Measurements from ENCODE around the gene WIPF1.

The WIPF1 gene

GRCh38 chr2:174606336-174606735 lies 8.7 kb upstream of the WIPF1 start:
- no peak for TF ChIP-seq EZH2 (IDR thresholded peaks at IDR 0.05; ENCODE audit: borderline replicate concordance, low read depth, low read length, severe bottlenecking)
- TF ChIP-seq CTCF (IDR thresholded peaks at IDR 0.05; ENCODE audit: borderline replicate concordance, extremely low read depth, low read length, poor library complexity, severe bottlenecking) = no peak
- no peak overlapping the region for H3K9ac ChIP-seq (ENCODE audit: low read depth, low read length)
- no peak overlapping the region for H3K4me3 ChIP-seq (ENCODE audit: low read depth in 1 of 2, low read length in 2 of 2)
- no peak overlapping the region for H2AFZ ChIP-seq (ENCODE audit: low read depth, low read length)
- no peaks in the 10 kb centered on the region for H4K20me1 ChIP-seq (ENCODE audit: insufficient read depth, low read length)
- ATAC-seq (ENCODE audit: insufficient read depth, low read depth) (no peak), DNase-seq (no peak)
- no peak overlapping the region for H3K4me2 ChIP-seq (ENCODE audit: insufficient read depth, low read length)
- peaks cover 5% of the 10 kb centered on the region; the same call in 1 of the 2 replicates for H3K4me1 ChIP-seq (ENCODE audit: insufficient read depth, low read length)
- H3K9me3 ChIP-seq (ENCODE audit: insufficient read depth, low read length, severe bottlenecking) = no peaks in the 10 kb centered on the region
- H3K27me3 ChIP-seq (ENCODE audit: insufficient read depth, low read length, poor library complexity) = no peaks in the 10 kb centered on the region
- H3K36me3 ChIP-seq (ENCODE audit: insufficient read depth, low read length) = peaks cover 27% of the 10 kb centered on the region
- peaks cover 94% of the 10 kb centered on the region for H3K79me2 ChIP-seq (ENCODE audit: insufficient read depth, low read length)
- H3K27ac ChIP-seq (ENCODE audit: low read length) = no peak overlapping the region

- H3K27ac ChIP-seq (ENCODE audit: low read length) = no peak overlapping the region
These were observed 8.1 kb upstream of the WIPF1 start for GRCh38 chr2:174605687-174606086.

GRCh38 chr2:174603280-174603679 lies 5.7 kb upstream of the WIPF1 start:
- Histone ChIP-seq H3K4me1 (ENCODE audit: insufficient read depth, low read length) (peaks cover 28% of the 10 kb centered on the region), H3K79me2 (ENCODE audit: insufficient read depth, low read length) (peaks cover 96% of the 10 kb centered on the region)
- peak; percentile 50 for DNase-seq

More at GRCh38 chr2:174605687-174606086, 8.1 kb upstream of the WIPF1 start:
- DNase-seq (no peak), ATAC-seq (ENCODE audit: insufficient read depth, low read depth) (peak; percentile 56; the same call in 1 of the 3 replicates)
- no peak overlapping the region for H3K4me2 ChIP-seq (ENCODE audit: insufficient read depth, low read length)
- no peak overlapping the region for H3K4me3 ChIP-seq (ENCODE audit: low read depth in 1 of 2, low read length in 2 of 2)
- no peak overlapping the region for H2AFZ ChIP-seq (ENCODE audit: low read depth, low read length)
- TF ChIP-seq CTCF (IDR thresholded peaks at IDR 0.05; ENCODE audit: borderline replicate concordance, extremely low read depth, low read length, poor library complexity, severe bottlenecking) (peak; percentile 57), EZH2 (IDR thresholded peaks at IDR 0.05; ENCODE audit: borderline replicate concordance, low read depth, low read length, severe bottlenecking) (no peak)
- H3K9me3 ChIP-seq (ENCODE audit: insufficient read depth, low read length, severe bottlenecking) = no peaks in the 10 kb centered on the region
- H4K20me1 ChIP-seq (ENCODE audit: insufficient read depth, low read length) = no peaks in the 10 kb centered on the region
- H3K27me3 ChIP-seq (ENCODE audit: insufficient read depth, low read length, poor library complexity) = no peaks in the 10 kb centered on the region
- peaks cover 24% of the 10 kb centered on the region for H3K36me3 ChIP-seq (ENCODE audit: insufficient read depth, low read length)
- H3K9ac ChIP-seq (ENCODE audit: low read depth, low read length) = no peak overlapping the region
- peaks cover 94% of the 10 kb centered on the region for H3K79me2 ChIP-seq (ENCODE audit: insufficient read depth, low read length)
- H3K4me1 ChIP-seq (ENCODE audit: insufficient read depth, low read length) = peaks cover 5% of the 10 kb centered on the region; the same call in 1 of the 2 replicates

More at GRCh38 chr2:174603280-174603679, 5.7 kb upstream of the WIPF1 start:
- Histone ChIP-seq H3K27me3 (ENCODE audit: insufficient read depth, low read length, poor library complexity) (no peaks in the 10 kb centered on the region), H3K4me2 (ENCODE audit: insufficient read depth, low read length) (no peak overlapping the region), H3K4me3 (ENCODE audit: low read depth in 1 of 2, low read length in 2 of 2) (no peak overlapping the region), H2AFZ (ENCODE audit: low read depth, low read length) (no peak overlapping the region), H3K27ac (ENCODE audit: low read length) (no peak overlapping the region; the same call in 1 of the 2 replicates), H3K9ac (ENCODE audit: low read depth, low read length) (no peak overlapping the region), H3K36me3 (ENCODE audit: insufficient read depth, low read length) (peaks cover 13% of the 10 kb centered on the region; the same call in 1 of the 2 replicates), H3K9me3 (ENCODE audit: insufficient read depth, low read length, severe bottlenecking) (no peaks in the 10 kb centered on the region), H4K20me1 (ENCODE audit: insufficient read depth, low read length) (no peaks in the 10 kb centered on the region)
- TF ChIP-seq EZH2 (IDR thresholded peaks at IDR 0.05; ENCODE audit: borderline replicate concordance, low read depth, low read length, severe bottlenecking) = no peak
- TF ChIP-seq CTCF (IDR thresholded peaks at IDR 0.05; ENCODE audit: borderline replicate concordance, extremely low read depth, low read length, poor library complexity, severe bottlenecking) = peak; percentile 75
- peak; percentile 86 for ATAC-seq (ENCODE audit: insufficient read depth, low read depth)
